Measurements from ENCODE around the gene GNA15.

DNA sequence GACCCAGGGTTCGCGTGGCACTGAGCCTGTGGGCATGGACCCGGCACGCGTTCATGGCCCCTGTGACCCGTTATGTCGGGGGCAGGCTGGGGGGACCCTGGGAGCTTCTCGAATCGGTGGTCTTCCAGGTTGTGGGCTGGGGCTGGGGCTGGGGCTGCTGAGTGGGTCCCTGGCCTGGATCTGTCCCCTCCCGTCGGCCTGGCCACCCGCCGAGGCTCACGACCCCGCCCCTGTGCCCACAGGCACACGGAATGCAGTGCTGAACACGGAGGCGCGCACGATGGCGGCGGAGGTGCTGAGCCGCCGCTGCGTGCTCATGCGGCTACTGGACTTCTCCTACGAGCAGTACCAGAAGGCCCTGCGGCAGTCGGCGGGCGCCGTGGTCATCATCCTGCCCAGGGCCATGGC lies 56.4 kb downstream of the GNA15 start:
- TF ChIP-seq CTCF (IDR thresholded peaks at IDR 0.05) = no peak
- TF ChIP-seq POLR2A (IDR thresholded peaks at IDR 0.05) = no peak
